ENCODE results near the gene MEG3. TPM values are rescaled to one million over a fixed set of nuclear protein-coding genes. Genes with fewer than 3 reads are reported as not detected.

Gene MEG3
- total RNA-seq, 2 experiments from 2014 or later, result not detected

- no peak for DNase-seq (ENCODE audit: low spot score)
- no peaks in the 10 kb centered on the region for H4K20me1 ChIP-seq (ENCODE audit: insufficient read depth, low read length)
- H3K27ac ChIP-seq (ENCODE audit: low read depth, low read length, poor library complexity, severe bottlenecking), result no peak overlapping the region
- BruUV-seq (replicated peaks), result no TSS peak
- no peaks in the 10 kb centered on the region for H3K36me3 ChIP-seq (ENCODE audit: insufficient read depth, low read length)
- H2AFZ ChIP-seq (ENCODE audit: low read length), result no peak overlapping the region
- H3K4me3 ChIP-seq (ENCODE audit: low read depth, low read length, poor library complexity, severe bottlenecking), result no peak overlapping the region
- intact Hi-C loops (cut with micrococcal nuclease; ENCODE audit: unreplicated experiment), result no loop called here
- ChIA-PET CTCF (ENCODE audit: unreplicated experiment) (no interaction called here), POLR2A (no interaction called here)
- H3K4me1 ChIP-seq (ENCODE audit: insufficient read depth, low read length, poor library complexity, severe bottlenecking), result peaks cover 9% of the 10 kb centered on the region
- H3K9me3 ChIP-seq (ENCODE audit: low read length), result no peaks in the 10 kb centered on the region
- H3K9me2 ChIP-seq (ENCODE audit: insufficient read depth, low read length), result no peaks in the 10 kb centered on the region
- TF ChIP-seq CTCF (conservative IDR thresholded peaks at IDR 0.05; ENCODE audit: low read length), result no peak
- TF ChIP-seq EZH2phosphoT487 (IDR thresholded peaks at IDR 0.05; ENCODE audit: borderline replicate concordance, low read depth, low read length), result no peak
- no peak overlapping the region for H3K4me2 ChIP-seq (ENCODE audit: low read length)
- no peaks in the 10 kb centered on the region for H3K79me2 ChIP-seq (ENCODE audit: insufficient read depth, low read depth, low read length)
Observed at GRCh38 chr14:100810435-100810834, 15.5 kb upstream of the MEG3 start.

GRCh38 chr14:100810861-100811461 is 15.0 kb upstream of the MEG3 start:
- H4K20me1 ChIP-seq (ENCODE audit: insufficient read depth, low read length), result no peaks in the 10 kb centered on the region
- CTCF ChIA-PET (ENCODE audit: unreplicated experiment), result no interaction called here
- BruUV-seq (replicated peaks), result no TSS peak
- intact Hi-C loops (cut with micrococcal nuclease; ENCODE audit: unreplicated experiment), result no loop called here
- no peaks in the 10 kb centered on the region for H3K9me3 ChIP-seq (ENCODE audit: low read length)
- TF ChIP-seq EZH2phosphoT487 (IDR thresholded peaks at IDR 0.05; ENCODE audit: borderline replicate concordance, low read depth, low read length), result no peak
- TF ChIP-seq CTCF (conservative IDR thresholded peaks at IDR 0.05; ENCODE audit: low read length), result no peak
- peaks cover 9% of the 10 kb centered on the region for H3K4me1 ChIP-seq (ENCODE audit: insufficient read depth, low read length, poor library complexity, severe bottlenecking)
- H3K4me3 ChIP-seq (ENCODE audit: low read depth, low read length, poor library complexity, severe bottlenecking), result no peak overlapping the region
- H3K9me2 ChIP-seq (ENCODE audit: insufficient read depth, low read length), result no peaks in the 10 kb centered on the region
- no peak for DNase-seq (ENCODE audit: low spot score)
- no peaks in the 10 kb centered on the region for H3K36me3 ChIP-seq (ENCODE audit: insufficient read depth, low read length)
- POLR2A ChIA-PET, result no interaction called here
- H2AFZ ChIP-seq (ENCODE audit: low read length), result no peak overlapping the region
- no peaks in the 10 kb centered on the region for H3K79me2 ChIP-seq (ENCODE audit: insufficient read depth, low read depth, low read length)
- H3K27ac ChIP-seq (ENCODE audit: low read depth, low read length, poor library complexity, severe bottlenecking), result no peak overlapping the region
- H3K4me2 ChIP-seq (ENCODE audit: low read length), result no peak overlapping the region

DNA sequence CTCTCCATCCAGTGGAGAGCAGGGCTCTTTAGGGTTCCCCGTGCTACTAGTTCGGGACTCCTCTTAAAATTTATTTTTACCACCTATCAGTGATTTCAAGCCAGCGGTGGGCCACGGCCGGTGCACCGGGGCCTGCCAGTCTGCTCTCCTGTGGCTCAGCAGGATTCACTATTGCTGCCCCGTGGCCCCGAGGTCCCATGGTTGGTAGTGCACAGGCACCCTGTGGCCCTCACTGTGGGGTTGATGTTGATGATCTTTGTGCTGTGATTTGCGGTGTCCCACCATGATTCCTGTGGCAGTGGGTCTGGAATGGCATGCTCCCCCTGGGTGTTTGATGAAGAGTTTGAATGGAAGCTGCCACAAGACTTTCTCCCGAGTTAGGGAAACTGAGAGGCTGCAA is 12.6 kb upstream of the MEG3 start:
- Histone ChIP-seq H3K36me3 (ENCODE audit: insufficient read depth, low read length) (no peaks in the 10 kb centered on the region), H3K4me1 (ENCODE audit: insufficient read depth, low read length, poor library complexity, severe bottlenecking) (peaks cover 9% of the 10 kb centered on the region), H3K79me2 (ENCODE audit: insufficient read depth, low read depth, low read length) (no peaks in the 10 kb centered on the region), H3K9me3 (ENCODE audit: low read length) (no peaks in the 10 kb centered on the region), H3K27ac (ENCODE audit: low read depth, low read length, poor library complexity, severe bottlenecking) (no peak overlapping the region), H3K4me2 (ENCODE audit: low read length) (no peak overlapping the region), H2AFZ (ENCODE audit: low read length) (no peak overlapping the region), H3K4me3 (ENCODE audit: low read depth, low read length, poor library complexity, severe bottlenecking) (no peak overlapping the region), H3K9me2 (ENCODE audit: insufficient read depth, low read length) (no peaks in the 10 kb centered on the region), H4K20me1 (ENCODE audit: insufficient read depth, low read length) (no peaks in the 10 kb centered on the region)
- POLR2A ChIA-PET, result no interaction called here
- CTCF ChIA-PET (ENCODE audit: unreplicated experiment), result interaction anchor here (0.6 kb wide), 1 partner anchor 1562 kb away, joined by 3 read pairs; no protein-coding TSS in a partner anchor
- DNase-seq (ENCODE audit: low spot score), result no peak
- TF ChIP-seq EZH2phosphoT487 (IDR thresholded peaks at IDR 0.05; ENCODE audit: borderline replicate concordance, low read depth, low read length) (no peak), CTCF (conservative IDR thresholded peaks at IDR 0.05; ENCODE audit: low read length) (no peak)
- intact Hi-C loops (cut with micrococcal nuclease; ENCODE audit: unreplicated experiment), result no loop called here
- BruUV-seq (replicated peaks), result no TSS peak

All from OCI-LY7 (cell line).